Hematopoietic multipotent progenitor cell treated with erythropoietin and hydrocortisone succinate and interleukin-3 and kit ligand, for 6 days (in vitro differentiated cells): ENCODE data around the gene DONSON.
A peak's percentile ranks its signal among the peaks of the same experiment; 100 is the strongest.

ENCODE experiments used
- DNase-seq: peaks from one replicate; pipeline ENCODE4 v3.0.0-alpha.2; 2015

DONSON gene

GRCh38 chr21:33541105-33541711 is 47.3 kb downstream of the DONSON start:
- DNase-seq, result peak; percentile 53

DNA sequence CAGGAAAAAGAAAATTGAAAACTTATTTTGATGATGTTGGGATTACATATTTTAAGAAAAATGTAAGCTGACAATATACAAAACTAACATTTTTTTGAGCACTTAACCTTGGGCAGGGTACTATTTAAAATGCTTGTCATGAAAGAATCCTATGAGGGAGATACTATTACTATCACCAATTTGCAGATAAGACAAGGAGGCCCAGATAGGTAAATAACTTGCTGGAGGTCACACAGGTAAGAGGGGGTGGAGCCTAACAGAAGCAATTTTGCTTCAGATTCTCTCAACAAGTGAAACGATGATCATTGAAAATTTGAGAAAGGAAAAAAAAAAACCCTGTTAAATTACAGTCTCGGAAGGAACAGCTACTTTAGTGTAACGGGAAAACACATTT is 47.8 kb downstream of the DONSON start:
- no peak for DNase-seq

GRCh38 chr21:33539616-33540015 is 48.9 kb downstream of the DONSON start:
- no peak for DNase-seq

DNA sequence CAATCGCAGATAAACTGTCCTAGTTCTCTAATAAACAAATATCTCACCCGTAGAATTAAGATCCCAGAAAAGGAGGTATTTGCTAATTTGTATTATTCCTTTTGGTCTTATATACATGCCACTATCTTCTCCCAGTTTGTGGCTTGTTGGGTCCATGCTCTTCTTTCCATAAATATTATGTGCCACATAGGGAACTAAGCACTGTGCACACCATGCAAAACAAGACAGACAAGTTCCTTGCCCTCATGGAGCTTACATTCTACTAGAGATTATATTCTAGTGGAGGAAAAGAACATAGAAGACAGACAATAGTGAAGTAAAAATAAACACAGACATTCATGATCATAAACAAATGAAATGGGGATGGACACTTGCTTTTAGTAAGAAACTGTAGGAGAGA is 51.3 kb downstream of the DONSON start:
- no peak for DNase-seq

- DNase-seq, result no peak
These were observed 57.5 kb downstream of the DONSON start for GRCh38 chr21:33531007-33531406.
